NCI-H1417 treated with DMSO at 0.1 percent for 48 hours (cell line): ENCODE results near the gene FOXD4L1.
"Not testable (repeated sequence)": the region's sequence is repeated elsewhere in the genome, so short reads cannot be mapped to it uniquely, and the experiment has no call there.

ENCODE experiments used
- DNase-seq: peaks from one replicate; lab custom pipeline; 2025; lab: John Stamatoyannopoulos, UW

The FOXD4L1 gene

GRCh38 chr2:113524986-113525385, 26.5 kb downstream of the FOXD4L1 start:
- not testable (repeated sequence) for DNase-seq

GRCh38 chr2:113527350-113528045, 29.0 kb downstream of the FOXD4L1 start:
- not testable (repeated sequence) for DNase-seq

- DNase-seq: not testable (repeated sequence)
Measured at GRCh38 chr2:113528126-113528525, 29.7 kb downstream of the FOXD4L1 start.

GRCh38 chr2:113528904-113529303, 30.4 kb downstream of the FOXD4L1 start:
- not testable (repeated sequence) for DNase-seq

- DNase-seq: not testable (repeated sequence)
Measured at GRCh38 chr2:113532991-113533390, 34.5 kb downstream of the FOXD4L1 start.

- not testable (repeated sequence) for DNase-seq
Measured at GRCh38 chr2:113536573-113536972, 38.1 kb downstream of the FOXD4L1 start.

- DNase-seq: not testable (repeated sequence)
Measured at GRCh38 chr2:113540834-113541203, 42.4 kb downstream of the FOXD4L1 start.

GRCh38 chr2:113541204-113541975, 42.9 kb downstream of the FOXD4L1 start:
- not testable (repeated sequence) for DNase-seq

GRCh38 chr2:113541976-113542485, 43.6 kb downstream of the FOXD4L1 start:
- DNase-seq: not testable (repeated sequence)

- not testable (repeated sequence) for DNase-seq
Measured at GRCh38 chr2:113542529-113542928, 44.1 kb downstream of the FOXD4L1 start.
